Measurements from ENCODE around the gene GALNT10. TPM values are rescaled to one million over a fixed set of nuclear protein-coding genes. Genes with fewer than 3 reads are reported as not detected.

GALNT10 gene
- total RNA-seq, 1 experiment from 2014 or later = 23.4 TPM

DNA sequence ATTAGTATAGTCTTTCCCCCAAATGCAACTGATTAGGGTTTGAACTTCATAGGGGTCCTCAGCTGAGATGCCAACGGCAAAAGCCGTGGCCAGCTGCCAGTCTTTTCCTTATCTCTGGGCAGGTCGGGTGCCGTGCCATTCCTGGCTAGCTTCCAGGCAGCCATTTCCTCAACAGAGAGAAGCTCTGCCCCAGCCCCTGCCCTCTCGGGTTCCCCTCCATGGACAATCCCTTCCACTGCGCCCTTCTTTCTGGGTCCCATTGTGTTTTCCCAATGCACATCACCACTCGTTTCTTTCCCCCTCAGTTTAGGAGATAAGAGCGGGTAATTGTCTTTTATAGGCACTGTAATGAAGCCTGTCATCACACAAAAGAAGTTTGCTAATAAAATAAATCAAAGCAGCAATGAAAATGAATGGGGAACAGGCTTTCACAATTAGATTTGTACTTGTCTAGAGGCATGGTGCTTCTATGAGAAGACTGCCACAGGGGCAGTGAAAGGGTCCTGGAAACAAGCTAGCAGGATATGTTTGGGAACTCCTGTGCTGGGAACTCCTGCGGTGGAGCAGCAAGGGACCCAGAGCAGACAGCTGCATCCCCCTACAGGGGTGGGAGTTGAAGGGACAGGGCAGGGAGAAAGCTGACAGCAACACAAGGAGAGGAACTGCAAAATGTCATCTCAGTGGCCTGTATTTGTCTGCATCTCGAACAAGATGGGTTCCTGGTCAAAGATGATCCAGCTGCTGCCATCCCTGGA is 207.3 kb downstream of the GALNT10 start:
- Histone ChIP-seq H3K9me3 (no peaks in the 10 kb centered on the region), H3K4me3 (ENCODE audit: low read depth, low read length) (no peak overlapping the region), H3K4me1 (no peaks in the 10 kb centered on the region), H3K36me3 (ENCODE audit: control insufficient read depth, insufficient read depth, low read length) (no peaks in the 10 kb centered on the region), H3K27me3 (replicated peaks; ENCODE audit: control insufficient read depth, insufficient read depth, low read length) (no peaks in the 10 kb centered on the region)
- ChIA-PET POLR2A (no interaction called here), CTCF (no interaction called here)
- no TSS peak for BruUV-seq (replicated peaks)
- Mint-ChIP-seq H3K27ac (ENCODE audit: unreplicated experiment) (no peak overlapping the region), H3K9me3 (ENCODE audit: unreplicated experiment) (no peaks in the 10 kb centered on the region), H3K36me3 (ENCODE audit: insufficient read depth, unreplicated experiment) (peaks cover 11% of the 10 kb centered on the region), H3K4me1 (ENCODE audit: low read depth, unreplicated experiment) (no peaks in the 10 kb centered on the region), H3K4me3 (ENCODE audit: unreplicated experiment) (no peak overlapping the region), H3K27me3 (ENCODE audit: insufficient read depth, unreplicated experiment) (no peaks in the 10 kb centered on the region)
- no peak for DNase-seq
- TF ChIP-seq, protein P1, sequence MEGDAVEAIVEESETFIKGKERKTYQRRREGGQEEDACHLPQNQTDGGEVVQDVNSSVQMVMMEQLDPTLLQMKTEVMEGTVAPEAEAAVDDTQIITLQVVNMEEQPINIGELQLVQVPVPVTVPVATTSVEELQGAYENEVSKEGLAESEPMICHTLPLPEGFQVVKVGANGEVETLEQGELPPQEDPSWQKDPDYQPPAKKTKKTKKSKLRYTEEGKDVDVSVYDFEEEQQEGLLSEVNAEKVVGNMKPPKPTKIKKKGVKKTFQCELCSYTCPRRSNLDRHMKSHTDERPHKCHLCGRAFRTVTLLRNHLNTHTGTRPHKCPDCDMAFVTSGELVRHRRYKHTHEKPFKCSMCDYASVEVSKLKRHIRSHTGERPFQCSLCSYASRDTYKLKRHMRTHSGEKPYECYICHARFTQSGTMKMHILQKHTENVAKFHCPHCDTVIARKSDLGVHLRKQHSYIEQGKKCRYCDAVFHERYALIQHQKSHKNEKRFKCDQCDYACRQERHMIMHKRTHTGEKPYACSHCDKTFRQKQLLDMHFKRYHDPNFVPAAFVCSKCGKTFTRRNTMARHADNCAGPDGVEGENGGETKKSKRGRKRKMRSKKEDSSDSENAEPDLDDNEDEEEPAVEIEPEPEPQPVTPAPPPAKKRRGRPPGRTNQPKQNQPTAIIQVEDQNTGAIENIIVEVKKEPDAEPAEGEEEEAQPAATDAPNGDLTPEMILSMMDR (IDR thresholded peaks at IDR 0.05; ENCODE audit: insufficient read depth in 1 of 2, low read depth in 1 of 2, low read length in 1 of 2, severe bottlenecking in 1 of 2, unreplicated experiment in 1 of 2) = no peak
- intact Hi-C loops (cut with micrococcal nuclease; ENCODE audit: unreplicated experiment) = no loop called here

DNA sequence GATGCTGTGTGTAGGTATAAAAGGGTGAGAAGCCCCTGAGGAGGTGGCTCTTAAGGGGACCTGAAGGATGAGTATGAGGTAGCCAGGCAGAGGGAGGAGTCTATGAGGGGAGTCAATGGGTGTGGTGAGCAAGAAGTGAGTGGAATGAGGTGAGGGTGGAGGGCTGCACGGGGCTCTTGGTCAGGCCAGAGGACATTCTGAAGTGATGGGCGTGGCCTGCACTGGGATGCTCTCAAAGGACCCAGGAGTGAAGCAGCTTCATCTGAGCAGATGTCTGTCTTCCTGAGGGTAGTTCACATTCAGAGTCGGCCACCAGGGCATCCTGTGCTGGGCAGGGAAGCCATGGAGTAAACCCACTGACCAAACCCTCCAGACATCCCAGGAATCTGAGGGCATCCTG is 210.1 kb downstream of the GALNT10 start:
- CTCF ChIA-PET = no interaction called here
- Histone ChIP-seq H3K36me3 (ENCODE audit: control insufficient read depth, insufficient read depth, low read length) (no peaks in the 10 kb centered on the region), H3K4me1 (peaks cover 5% of the 10 kb centered on the region; the same call in 1 of the 2 replicates), H3K27me3 (replicated peaks; ENCODE audit: control insufficient read depth, insufficient read depth, low read length) (no peaks in the 10 kb centered on the region), H3K4me3 (ENCODE audit: low read depth, low read length) (no peak overlapping the region), H3K9me3 (no peaks in the 10 kb centered on the region)
- DNase-seq = no peak
- H3K9me3 Mint-ChIP-seq (ENCODE audit: unreplicated experiment) = no peaks in the 10 kb centered on the region
- POLR2A ChIA-PET = no interaction called here
- H3K27ac Mint-ChIP-seq (ENCODE audit: unreplicated experiment) = no peak overlapping the region
- no peak overlapping the region for H3K4me3 Mint-ChIP-seq (ENCODE audit: unreplicated experiment)
- TF ChIP-seq, protein P1 (IDR thresholded peaks at IDR 0.05; ENCODE audit: insufficient read depth in 1 of 2, low read depth in 1 of 2, low read length in 1 of 2, severe bottlenecking in 1 of 2, unreplicated experiment in 1 of 2) = no peak
- peaks cover 11% of the 10 kb centered on the region for H3K36me3 Mint-ChIP-seq (ENCODE audit: insufficient read depth, unreplicated experiment)
- no peaks in the 10 kb centered on the region for H3K4me1 Mint-ChIP-seq (ENCODE audit: low read depth, unreplicated experiment)
- intact Hi-C loops (cut with micrococcal nuclease; ENCODE audit: unreplicated experiment) = no loop called here
- no peaks in the 10 kb centered on the region for H3K27me3 Mint-ChIP-seq (ENCODE audit: insufficient read depth, unreplicated experiment)
- BruUV-seq (replicated peaks) = no TSS peak

DNA sequence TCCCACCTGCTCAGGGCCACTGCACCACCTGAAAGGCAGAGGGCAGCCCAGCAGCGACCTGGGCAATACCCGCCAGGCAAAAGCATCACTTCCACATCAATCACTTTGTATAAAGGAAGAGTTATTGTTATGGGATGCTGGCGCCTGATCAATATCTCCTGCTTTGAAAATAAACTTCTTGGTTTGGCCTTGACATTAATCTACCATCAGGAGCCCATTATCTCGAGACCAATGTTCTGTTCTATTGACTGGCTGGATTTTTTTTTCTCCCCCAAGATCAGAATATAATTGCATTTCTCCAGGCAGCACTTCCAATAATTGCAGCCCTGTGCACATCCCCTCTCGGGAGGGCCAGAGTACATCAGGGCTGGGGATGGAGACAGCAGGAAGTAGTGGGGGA is 210.8 kb downstream of the GALNT10 start:
- ChIA-PET POLR2A (no interaction called here), CTCF (no interaction called here)
- no peak overlapping the region for H3K27ac Mint-ChIP-seq (ENCODE audit: unreplicated experiment)
- no peaks in the 10 kb centered on the region for H3K9me3 Mint-ChIP-seq (ENCODE audit: unreplicated experiment)
- TF ChIP-seq, protein P1 (IDR thresholded peaks at IDR 0.05; ENCODE audit: insufficient read depth in 1 of 2, low read depth in 1 of 2, low read length in 1 of 2, severe bottlenecking in 1 of 2, unreplicated experiment in 1 of 2) = no peak
- H3K4me3 Mint-ChIP-seq (ENCODE audit: unreplicated experiment) = no peak overlapping the region
- no TSS peak for BruUV-seq (replicated peaks)
- Histone ChIP-seq H3K36me3 (ENCODE audit: control insufficient read depth, insufficient read depth, low read length) (no peaks in the 10 kb centered on the region), H3K27me3 (replicated peaks; ENCODE audit: control insufficient read depth, insufficient read depth, low read length) (no peaks in the 10 kb centered on the region), H3K9me3 (no peaks in the 10 kb centered on the region), H3K4me3 (ENCODE audit: low read depth, low read length) (no peak overlapping the region), H3K4me1 (peaks cover 5% of the 10 kb centered on the region; the same call in 1 of the 2 replicates)
- H3K27me3 Mint-ChIP-seq (ENCODE audit: insufficient read depth, unreplicated experiment) = no peaks in the 10 kb centered on the region
- peaks cover 6% of the 10 kb centered on the region for H3K36me3 Mint-ChIP-seq (ENCODE audit: insufficient read depth, unreplicated experiment)
- H3K4me1 Mint-ChIP-seq (ENCODE audit: low read depth, unreplicated experiment) = no peaks in the 10 kb centered on the region
- intact Hi-C loops (cut with micrococcal nuclease; ENCODE audit: unreplicated experiment) = no loop called here
- DNase-seq = no peak
